Activated CD8-positive, alpha-beta memory T cell treated with anti-CD3 and anti-CD28 coated beads for 36 hours (primary cell): ENCODE data around the gene RUSC1. TPM values are rescaled to one million over a fixed set of nuclear protein-coding genes. Genes with fewer than 3 reads are reported as not detected.

Experiments
- CTCF ChIA-PET: fragments of 350-600 bp; sonication (Branson Sonifier 250); formaldehyde crosslinking; loops from one replicate; lab custom pipeline; 2021; ENCODE audit warnings: antibody characterized with exemption; lab: Charles Lee
- POLR2A ChIA-PET: fragments of 350-600 bp; sonication (Branson Sonifier 250); formaldehyde crosslinking; loops from one replicate; lab custom pipeline; 2021; ENCODE audit warnings: antibody characterized with exemption; lab: Charles Lee
- total RNA-seq, 2 experiments: library from RNA; stranded (reverse); gene quantifications; one replicate each; pipeline ENCODE4 v1.2.3, GENCODE V29; 2021

The RUSC1 gene
- total RNA-seq, 2 experiments from 2014 or later: 27.9 to 30.0 TPM

DNA sequence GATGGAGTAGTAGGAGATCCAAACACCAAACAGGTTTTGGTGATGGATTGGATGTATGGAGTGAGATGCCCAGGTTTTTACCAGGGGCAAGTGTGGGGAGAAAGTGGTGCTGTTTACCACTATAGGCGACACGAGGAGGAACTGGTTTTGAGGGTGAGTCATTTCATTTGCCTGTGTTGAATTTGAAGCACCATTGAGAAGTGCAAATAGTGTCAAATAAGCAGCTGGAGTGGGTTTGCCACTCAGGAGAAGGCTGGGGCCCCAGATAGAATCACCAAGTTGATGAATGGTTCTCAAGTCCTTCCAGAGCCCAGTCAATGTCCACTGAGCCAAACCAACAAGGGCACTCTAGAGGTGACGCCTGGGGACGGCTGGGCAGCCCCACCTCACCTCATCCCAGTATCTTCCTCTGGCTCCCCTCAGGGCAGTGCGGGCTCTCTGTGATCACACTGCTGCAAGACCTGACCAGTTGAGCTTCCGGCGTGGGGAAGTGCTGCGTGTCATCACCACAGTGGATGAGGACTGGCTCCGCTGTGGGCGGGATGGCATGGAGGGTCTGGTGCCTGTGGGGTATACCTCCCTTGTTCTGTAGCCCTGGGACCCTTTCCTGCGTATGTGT is 9.4 kb downstream of the RUSC1 start:
- CTCF ChIA-PET: interaction anchor here (0.7 kb wide), 1 partner anchor 685 kb away, joined by 3 read pairs; no protein-coding TSS in a partner anchor
- POLR2A ChIA-PET: no interaction called here

DNA sequence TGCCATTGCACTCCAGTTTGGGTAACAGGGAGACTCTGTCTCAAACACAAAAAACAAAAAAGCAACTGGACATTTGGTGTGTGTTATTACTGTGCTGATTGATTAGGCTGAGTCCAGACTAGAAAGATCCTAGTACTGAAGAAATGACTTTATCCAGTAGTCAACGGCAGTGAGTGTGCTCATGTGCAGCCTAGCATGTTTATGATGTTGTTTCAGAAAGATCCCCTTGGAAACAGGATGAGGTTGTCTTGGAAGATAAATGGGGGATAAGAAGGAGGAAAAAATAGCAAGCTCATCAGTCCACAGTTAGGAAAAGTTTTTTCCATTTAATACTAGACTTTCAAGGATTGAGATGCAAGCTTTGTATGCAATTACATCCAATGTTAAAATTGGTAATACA is 14.3 kb downstream of the RUSC1 start:
- CTCF ChIA-PET: no interaction called here
- POLR2A ChIA-PET: no interaction called here

DNA sequence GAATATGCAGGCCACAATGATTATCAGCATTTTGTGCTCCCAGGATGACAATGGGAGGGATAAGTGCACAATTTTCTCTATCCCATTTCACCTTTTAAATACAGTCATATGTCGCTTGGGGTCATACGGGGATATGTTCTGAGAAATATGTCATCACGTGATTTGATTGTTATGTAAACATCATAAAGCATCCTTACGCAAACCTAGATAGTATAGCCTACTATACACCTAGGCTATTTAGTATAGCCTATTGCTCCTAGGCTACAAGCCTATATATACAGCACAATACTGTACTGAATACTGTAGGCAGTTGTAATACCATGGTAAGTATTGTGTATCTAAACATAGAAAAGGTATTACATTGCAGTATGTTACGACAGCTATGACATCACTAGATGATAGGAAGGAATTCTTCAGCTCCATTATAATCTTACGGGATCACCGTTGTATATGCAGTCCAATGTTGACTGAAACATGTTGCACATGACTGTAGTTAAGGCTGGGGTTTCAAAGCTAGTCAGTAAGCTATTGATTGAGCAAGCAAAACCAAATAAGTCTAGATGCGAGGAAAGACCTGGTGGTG is 18.9 kb downstream of the RUSC1 start:
- CTCF ChIA-PET: interaction anchor here (1.5 kb wide), 1 partner anchor 89 kb away, joined by 4 read pairs; no protein-coding TSS in a partner anchor
- POLR2A ChIA-PET: no interaction called here

DNA sequence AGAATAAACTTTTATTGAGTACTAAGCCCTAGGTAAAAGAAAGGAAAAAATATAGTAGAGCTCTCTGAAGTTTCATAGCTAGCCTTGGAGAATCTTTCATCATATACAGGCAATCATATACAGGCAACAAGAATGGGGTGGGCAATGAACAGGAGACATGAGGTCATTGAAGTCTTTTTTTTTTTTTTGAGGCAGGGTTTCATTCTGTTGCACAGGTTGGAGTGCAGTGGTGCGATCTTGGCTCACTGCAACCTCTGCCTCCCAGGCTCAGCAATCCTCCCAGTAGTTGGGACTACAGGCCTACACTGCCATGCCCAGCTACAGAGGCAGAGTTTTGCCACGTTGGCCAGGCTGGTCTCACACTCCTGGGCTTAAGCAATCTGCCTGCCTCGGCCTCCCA is 22.1 kb downstream of the RUSC1 start:
- ChIA-PET POLR2A (interaction anchor here (0.7 kb wide), 1 partner anchor 9 kb away, joined by 4 read pairs; no protein-coding TSS in a partner anchor), CTCF (interaction anchor here (0.6 to 0.7 kb wide), 2 partner anchors 67 to 227 kb away, joined by 3 to 6 read pairs; no protein-coding TSS in a partner anchor)

DNA sequence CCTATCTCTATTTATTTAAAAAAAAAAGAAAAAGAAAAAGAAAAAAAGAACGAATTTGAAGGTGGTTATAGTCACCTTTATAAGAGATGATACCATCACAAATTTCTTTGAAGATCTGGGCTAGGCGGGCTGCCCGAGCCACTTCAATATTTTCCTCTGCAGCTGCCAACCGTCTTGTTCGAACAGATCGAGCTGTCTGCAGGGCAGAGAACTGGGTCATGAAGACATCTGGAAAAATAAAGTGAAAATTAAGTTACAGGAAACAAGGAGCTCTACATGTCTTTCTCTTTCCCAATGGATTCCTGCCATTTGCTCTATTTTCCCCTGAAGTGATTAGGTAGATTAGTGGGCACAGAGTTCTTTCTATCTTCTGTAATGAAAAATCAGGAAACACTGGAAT is 31.9 kb downstream of the RUSC1 start:
- CTCF ChIA-PET: no interaction called here
- POLR2A ChIA-PET: no interaction called here

DNA sequence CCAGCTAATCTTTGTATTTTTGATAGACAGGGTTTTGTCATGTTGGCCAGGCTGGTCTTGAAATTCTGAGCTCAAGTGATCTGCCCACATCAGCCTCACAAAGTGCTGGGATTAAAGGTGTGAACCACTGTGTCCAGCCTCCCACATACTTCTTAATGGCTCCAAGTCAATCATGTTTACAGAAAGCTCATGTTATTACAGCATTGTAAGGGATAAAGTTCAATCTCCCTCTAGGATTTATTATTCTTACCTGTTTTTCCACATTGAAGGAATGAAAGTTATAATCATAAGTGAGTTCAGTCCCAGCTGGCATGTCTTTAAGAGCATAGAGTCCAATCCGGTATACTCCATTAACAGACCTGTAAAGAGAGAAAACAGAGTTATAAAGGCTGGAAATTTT is 39.4 kb downstream of the RUSC1 start:
- ChIA-PET CTCF (no interaction called here), POLR2A (interaction anchor here (0.7 kb wide), 1 partner anchor 153 kb away, joined by 5 read pairs; no protein-coding TSS in a partner anchor)

DNA sequence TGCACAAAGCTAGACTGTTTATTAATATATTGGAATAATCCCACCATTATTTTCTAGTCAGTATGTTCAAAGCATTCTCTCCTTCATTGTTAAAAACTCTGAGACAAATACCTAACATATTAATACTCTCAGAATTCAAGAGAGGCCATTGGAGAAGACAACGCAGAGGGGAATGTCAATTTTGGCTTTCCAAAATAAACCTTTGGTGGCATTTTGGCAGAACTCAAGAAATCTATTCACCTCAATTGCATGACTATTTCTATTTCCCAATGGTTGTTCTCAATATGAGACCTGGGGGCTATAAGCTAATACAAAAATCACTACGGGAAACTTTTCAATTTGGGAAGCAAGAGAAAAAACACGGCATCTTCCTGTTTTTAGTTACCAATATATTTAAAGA is 58.5 kb downstream of the RUSC1 start:
- POLR2A ChIA-PET: no interaction called here
- CTCF ChIA-PET: no interaction called here

DNA sequence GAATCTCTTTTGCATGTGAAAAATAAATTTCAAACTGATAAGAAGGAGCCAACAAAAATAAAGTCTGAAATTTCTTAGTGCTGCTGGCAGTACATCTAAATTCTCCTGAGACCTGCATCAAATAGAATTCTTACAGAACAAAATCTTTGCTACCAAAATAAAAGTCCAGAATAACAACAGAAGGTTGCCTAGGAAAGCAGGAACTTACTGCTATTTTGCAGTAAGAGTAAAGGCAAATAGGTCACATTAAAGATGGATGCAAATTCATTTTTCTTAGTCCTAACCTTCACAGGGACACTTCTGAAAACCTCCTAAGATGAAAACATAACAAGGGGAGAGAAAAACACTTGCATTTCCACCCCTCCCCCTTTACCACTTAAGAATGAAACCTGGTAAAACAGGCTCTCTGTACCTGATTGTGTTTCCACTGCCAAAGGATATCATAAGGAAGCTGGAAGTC is 59.0 kb downstream of the RUSC1 start:
- CTCF ChIA-PET: no interaction called here
- POLR2A ChIA-PET: no interaction called here

Other genes with a start within 250 kb of the RUSC1 start
- 1 to 10 TPM; 3.1 to 3.5 TPM for gene EFNA3, start 242.1 kb upstream of the RUSC1 start, total RNA-seq
- under 1 TPM in 1 of 2 experiments, not detected in 1; 0.15 TPM for gene EFNA1, start 193.0 kb upstream of the RUSC1 start, total RNA-seq
- 10 to 100 TPM; 54.3 to 56.8 TPM for gene SLC50A1, start 185.0 kb upstream of the RUSC1 start, total RNA-seq
- 10 to 100 TPM; 31.3 to 32.0 TPM for gene DPM3, start 180.4 kb upstream of the RUSC1 start, total RNA-seq
- 100 to 1,000 TPM; 179 to 199 TPM for gene KRTCAP2, start 147.6 kb upstream of the RUSC1 start, total RNA-seq
- gene TRIM46, start 147.0 kb upstream of the RUSC1 start, total RNA-seq: 1 to 10 TPM; 7.3 to 7.8 TPM
- 1 to 10 TPM; 7.0 to 8.7 TPM for gene THBS3, start 113.0 kb upstream of the RUSC1 start, total RNA-seq
- gene MTX1, start 112.2 kb upstream of the RUSC1 start, total RNA-seq: 10 to 100 TPM; 70.4 to 71.1 TPM
- 10 to 100 TPM; 47.2 to 50.7 TPM for gene ENTREP3, start 65.4 kb upstream of the RUSC1 start, total RNA-seq
- gene SCAMP3, start 58.5 kb upstream of the RUSC1 start, total RNA-seq: 100 to 1,000 TPM; 136 to 138 TPM
- 10 to 100 TPM; 79.6 to 82.7 TPM for gene CLK2, start 47.4 kb upstream of the RUSC1 start, total RNA-seq
- 1 to 10 TPM; 3.4 to 3.7 TPM for gene HCN3, start 43.4 kb upstream of the RUSC1 start, total RNA-seq
- gene PKLR, start 19.5 kb upstream of the RUSC1 start, total RNA-seq: not detected
- gene FDPS, start 12.0 kb upstream of the RUSC1 start, total RNA-seq: 100 to 1,000 TPM; 233 to 253 TPM
- 10 to 100 TPM; 22.8 to 24.0 TPM for gene ASH1L, start 241.9 kb downstream of the RUSC1 start, total RNA-seq